Endothelial cell of umbilical vein (primary cell): Measurements from ENCODE around the gene ACOT7. TPM values are rescaled to one million over a fixed set of nuclear protein-coding genes. Genes with fewer than 3 reads are reported as not detected.

ENCODE experiments used
- BruUV-seq: library from RNA; stranded (reverse); fragments of 400-500 nt; replicated peaks from 2 replicates; lab custom pipeline; 2021; lab: Mats Ljungman, UMichigan
- CTCF ChIA-PET: fragments of 300-600, 350-600 bp; sonication (Branson Sonifier 250); formaldehyde crosslinking; loops from one replicate; lab custom pipeline; 2021; ENCODE audit warnings: antibody characterized with exemption, inconsistent platforms; lab: Charles Lee
- POLR2A ChIA-PET: fragments of 300-600, 350-600 bp; sonication (Branson Sonifier 250); formaldehyde crosslinking; loops from one replicate; lab custom pipeline; 2021; ENCODE audit warnings: antibody characterized with exemption, inconsistent platforms; lab: Charles Lee
- DNase-seq: peaks from one replicate; pipeline ENCODE4 v3.0.0-alpha.2; 2011; ENCODE audit warnings: low read depth, low spot score
- FAIRE-seq: peaks from 2 replicates; lab custom pipeline; 2011; peaks lifted over from hg19 to GRCh38; lab: Jason Lieb, UNC
- H2AFZ ChIP-seq: 2 replicates; pipeline ENCODE4 v1.6.0; 2012; ENCODE audit warnings: low read depth, low read length, control low read depth, inconsistent platforms
- H3K27ac ChIP-seq: 2 replicates; pipeline ENCODE4 v1.5.1; 2011; ENCODE audit warnings: low read depth, mild to moderate bottlenecking, control low read depth, low read length, moderate library complexity; ENCODE audit not compliant: insufficient read depth
- H3K27me3 ChIP-seq, 2 experiments: 2 replicates each; pipeline versions ENCODE4 v1.6.0 to v1.6.1; 2011; ENCODE audit warnings: low read length in 2 of 2, mixed read lengths in 1 of 2; ENCODE audit not compliant: control insufficient read depth in 2 of 2, insufficient read depth in 2 of 2
- H3K36me3 ChIP-seq, 2 experiments: 2 replicates in 1 of 2; 3 replicates in 1 of 2; pipeline ENCODE4 v1.5.1; 2011; ENCODE audit warnings: low read length in 2 of 2, mild to moderate bottlenecking in 1 of 2, moderate library complexity in 1 of 2; ENCODE audit not compliant: control insufficient read depth in 2 of 2, insufficient read depth in 2 of 2; ENCODE audit errors: extremely low read depth in 1 of 2
- H3K4me1 ChIP-seq: 3 replicates; pipeline ENCODE4 v1.5.1; 2011; ENCODE audit warnings: mild to moderate bottlenecking, low read length; ENCODE audit not compliant: control insufficient read depth, insufficient read depth; ENCODE audit errors: extremely low read depth
- H3K4me2 ChIP-seq: 2 replicates; pipeline ENCODE4 v1.6.1; 2011; ENCODE audit warnings: low read length, control low read depth, mixed read lengths; ENCODE audit not compliant: insufficient read depth
- H3K4me3 ChIP-seq, 3 experiments: fragments of 200-600 bp in 1 of 3; sonication (generic), shearing (Covaris generic) in 1 of 3; replicated peaks in 1 of 3; 2 replicates each; pipeline ENCODE4 v1.5.1; 2011 to 2016; ENCODE audit warnings: control low read depth in 3 of 3, low read length in 3 of 3, mild to moderate bottlenecking in 2 of 3, inconsistent platforms in 1 of 3, low read depth in 1 of 3, moderate library complexity in 1 of 3; ENCODE audit not compliant: insufficient read depth in 1 of 3
- H3K79me2 ChIP-seq: 2 replicates; pipeline ENCODE4 v1.6.0; 2012; ENCODE audit warnings: low read length, inconsistent platforms; ENCODE audit not compliant: control insufficient read depth, insufficient read depth
- H3K9ac ChIP-seq: replicated peaks from 2 replicates; pipeline ENCODE3; 2011; ENCODE audit warnings: low read length, control low read depth; ENCODE audit not compliant: insufficient read depth; ENCODE audit errors: extremely low read depth
- H3K9me1 ChIP-seq: replicated peaks from 3 replicates; pipeline ENCODE4 v1.6.0; 2011; ENCODE audit warnings: mild to moderate bottlenecking, low read length; ENCODE audit not compliant: control insufficient read depth, insufficient read depth; ENCODE audit errors: extremely low read depth
- H3K9me3 ChIP-seq: replicated peaks from 2 replicates; pipeline ENCODE4 v1.5.1; 2012; ENCODE audit warnings: low read length, inconsistent platforms; ENCODE audit not compliant: control insufficient read depth, insufficient read depth
- H4K20me1 ChIP-seq: replicated peaks from 2 replicates; pipeline ENCODE3; 2011; ENCODE audit warnings: mild to moderate bottlenecking, low read length; ENCODE audit not compliant: control insufficient read depth, insufficient read depth; ENCODE audit errors: extremely low read depth
- CTCF ChIP-seq, 2 donors: IDR thresholded peaks; 1 replicate in 1 of 2; 2 replicates in 1 of 2; pipeline ENCODE4 v1.5.1; 2011; ENCODE audit warnings: low read length in 2 of 2, mild to moderate bottlenecking in 2 of 2, moderate library complexity in 2 of 2, control low read depth in 1 of 2, inconsistent platforms in 1 of 2, low read depth in 1 of 2; ENCODE audit not compliant: insufficient read depth in 1 of 2; ENCODE audit errors: extremely low read depth in 1 of 2
- EZH2 ChIP-seq: IDR thresholded peaks from 2 replicates; pipeline ENCODE4 v1.6.1; 2012; ENCODE audit warnings: borderline replicate concordance, low read depth, mild to moderate bottlenecking, moderate library complexity, low read length, inconsistent platforms; ENCODE audit not compliant: severe bottlenecking
- FOS ChIP-seq: IDR thresholded peaks from 2 replicates; pipeline ENCODE4 v1.6.1; 2011; ENCODE audit warnings: mild to moderate bottlenecking, low read length, moderate library complexity, borderline replicate concordance; ENCODE audit not compliant: insufficient read depth
- GATA2 ChIP-seq: IDR thresholded peaks from 2 replicates; pipeline ENCODE4 v1.7.0; 2011; ENCODE audit warnings: low read depth, mild to moderate bottlenecking, moderate library complexity, mixed read lengths, low read length; ENCODE audit not compliant: insufficient read length, insufficient read depth
- JUN ChIP-seq: IDR thresholded peaks from 2 replicates; pipeline ENCODE4 v1.6.1; 2011; ENCODE audit warnings: borderline replicate concordance, low read depth; ENCODE audit not compliant: insufficient read length, insufficient read depth
- MYC ChIP-seq: IDR thresholded peaks from one replicate; pipeline ENCODE4 v1.6.1; 2011; ENCODE audit warnings: mild to moderate bottlenecking, low read depth, low read length
- POLR2A ChIP-seq: IDR thresholded peaks from 2 replicates; pipeline ENCODE4 v1.6.1; 2012; ENCODE audit warnings: low read depth, mild to moderate bottlenecking, control low read depth, low read length
- POLR2AphosphoS5 ChIP-seq: IDR thresholded peaks from 2 replicates; pipeline ENCODE4 v1.6.1; 2012; ENCODE audit warnings: low read depth, mild to moderate bottlenecking, control low read depth, low read length, moderate library complexity; ENCODE audit not compliant: insufficient read depth
- dilution Hi-C: fragments of 300-500 bp; cut with MboI; formaldehyde crosslinking; loops from one replicate; pipeline ENCODE4 v1.15.0; 2019; ENCODE audit warnings: low sequenced_read_pairs; ENCODE audit not compliant: extremely low pct_ligation_motif_present
- intact Hi-C: fragments of 100-400 bp; cut with micrococcal nuclease; formaldehyde crosslinking; loops from one replicate; pipeline ENCODE4 v1.10.0; 2022
- polyA plus RNA-seq, 4 experiments: library from polyadenylated mRNA; depleted of rRNA in 3 of 4; stranded (reverse) in 3 of 4; unstranded in 1 of 4; fragments of >200 nt; gene quantifications; 2 replicates each; pipeline versions ENCODE4 v1.2.1 to v1.2.3, GENCODE V29; 2011 to 2012; ENCODE audit warnings: missing spikeins in 1 of 4
- total RNA-seq: library from RNA; stranded (reverse); gene quantifications from 2 replicates; pipeline ENCODE4 v1.2.3, GENCODE V29; 2021
- TF ChIP-seq, protein P1 (sequence below): IDR thresholded peaks from 2 replicates; pipeline ENCODE4 v1.6.1; 2011; ENCODE audit not compliant: insufficient read depth, insufficient read length

The ACOT7 gene
- total and polyA plus RNA-seq, 2 donors (not counting 3 experiments of a cell fraction or from before 2014, with no cell fraction given) = 69.4 to 105 TPM

DNA sequence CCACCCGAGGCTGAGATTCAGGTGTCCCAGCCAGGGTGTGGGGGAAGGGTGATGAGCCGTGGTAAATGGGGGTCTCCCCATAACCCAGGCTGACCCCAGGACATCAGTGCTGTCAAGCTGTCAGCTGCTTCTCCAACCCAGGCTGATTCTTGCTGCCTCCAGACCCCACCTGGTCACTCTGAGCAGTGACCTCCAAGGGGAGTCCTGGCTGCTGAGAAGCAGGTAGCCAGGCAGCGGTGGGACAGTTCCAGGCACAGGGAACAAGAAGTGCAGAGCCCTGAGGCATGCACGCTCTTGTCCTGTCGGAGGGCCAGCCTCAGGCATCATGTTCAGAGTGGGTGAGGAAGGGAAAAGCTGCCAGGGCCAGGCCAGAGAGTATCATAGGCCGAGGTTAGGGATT lies 32.1 kb upstream of the ACOT7 start:
- no peaks in the 10 kb centered on the region for H3K9me1 ChIP-seq
- FAIRE-seq (no peak), DNase-seq (no peak)
- H3K27me3 ChIP-seq = peaks cover 0 to 3% of the 10 kb centered on the region in 2 experiments
- dilution Hi-C loops (no loop called here), intact Hi-C loops (no loop called here)
- no peak overlapping the region for H3K4me2 ChIP-seq
- no peak overlapping the region for H3K4me3 ChIP-seq
- POLR2A ChIA-PET = no interaction called here
- no peaks in the 10 kb centered on the region for H3K79me2 ChIP-seq
- no peaks in the 10 kb centered on the region for H4K20me1 ChIP-seq
- no peak overlapping the region for H3K9ac ChIP-seq
- no peaks in the 10 kb centered on the region for H3K9me3 ChIP-seq
- BruUV-seq = no TSS peak
- H2AFZ ChIP-seq = no peak overlapping the region
- H3K4me1 ChIP-seq = peaks cover 27% of the 10 kb centered on the region
- TF ChIP-seq CTCF (IDR thresholded peaks at IDR 0.05; ENCODE audit: extremely low read depth in 1 of 2, insufficient read depth in 1 of 2, low read depth in 1 of 2, low read length in 2 of 2) (no peak), EZH2 (no peak), POLR2AphosphoS5 (no peak), GATA2 (no peak), MYC (no peak), JUN (no peak), POLR2A (no peak), FOS (no peak)
- TF ChIP-seq, protein P1, sequence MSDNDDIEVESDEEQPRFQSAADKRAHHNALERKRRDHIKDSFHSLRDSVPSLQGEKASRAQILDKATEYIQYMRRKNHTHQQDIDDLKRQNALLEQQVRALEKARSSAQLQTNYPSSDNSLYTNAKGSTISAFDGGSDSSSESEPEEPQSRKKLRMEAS = no peak
- CTCF ChIA-PET = interaction anchor here (1.4 to 11.1 kb wide), 2 partner anchors 11 kb away, joined by 10 to 202 read pairs; no protein-coding TSS in a partner anchor
- no peaks in the 10 kb centered on the region for H3K36me3 ChIP-seq
- H3K27ac ChIP-seq = no peak overlapping the region
